Urinary bladder (tissue), 4 donors: ENCODE data around the gene IFIT1. TPM values are rescaled to one million over a fixed set of nuclear protein-coding genes. Genes with fewer than 3 reads are reported as not detected.
A peak's percentile ranks its signal among the peaks of the same experiment; 100 is the strongest.
"Not testable (repeated sequence)": the region's sequence is repeated elsewhere in the genome, so short reads cannot be mapped to it uniquely, and the experiment has no call there.

Source experiments
- DNase-seq: peaks from one replicate; pipeline ENCODE4 v3.0.0-alpha.2; 2015; ENCODE audit errors: extremely low spot score
- H3K27ac ChIP-seq: one replicate; pipeline ENCODE4 v1.5.1; 2013; ENCODE audit warnings: low read depth, mild to moderate bottlenecking, moderate library complexity
- H3K36me3 ChIP-seq: one replicate; pipeline ENCODE4 v1.6.1; 2013; ENCODE audit warnings: mild to moderate bottlenecking, moderate library complexity; ENCODE audit not compliant: insufficient read depth
- H3K4me1 ChIP-seq: one replicate; pipeline ENCODE4 v1.6.1; 2013; ENCODE audit warnings: mild to moderate bottlenecking, moderate library complexity; ENCODE audit not compliant: insufficient read depth
- H3K4me3 ChIP-seq: one replicate; pipeline ENCODE4 v1.5.1; 2013; ENCODE audit warnings: low read depth, low read length
- WGBS: extraction: QIAGEN DNeasy Blood & Tissue Kit; methylation state at CpG from one replicate; pipeline ENCODE4 v1.1.7; 2013; 5-methylcytosine and 5-hydroxymethylcytosine counted together
- polyA plus RNA-seq: library from polyadenylated mRNA; stranded (reverse); fragments of 200-250 nt; gene quantifications from one replicate; pipeline ENCODE4 v1.2.3, GENCODE V29; 2013
- total RNA-seq: library from RNA; depleted of rRNA; stranded (reverse); fragments of >200 nt; gene quantifications from one replicate; pipeline ENCODE4 v1.2.3, GENCODE V29; 2014
- donor health status: healthy with polysubstance abuse.
- donor health status: healthy.

The IFIT1 gene
- total RNA-seq (40.8 TPM), polyA plus RNA-seq (14.1 TPM)

- H3K4me1 ChIP-seq = no peaks in the 10 kb centered on the region
- 4% methylated on average over 8 of the region's 8 CpGs for WGBS
These were observed at the start of gene IFIT1 for GRCh38 chr10:89391907-89392756. TSS of gene IFIT1 (plus strand) at chr10:89392623. CDS start at chr10:89392713, 90 bp downstream.

GRCh38 chr10:89343089-89343767 lies 49.2 kb upstream of the IFIT1 start:
- 88% methylated on average over 5 of the region's 5 CpGs for WGBS
- no peak for DNase-seq
- H3K4me3 ChIP-seq = no peak overlapping the region
- no peak overlapping the region for H3K27ac ChIP-seq
- no peaks in the 10 kb centered on the region for H3K36me3 ChIP-seq
- no peaks in the 10 kb centered on the region for H3K4me1 ChIP-seq

More at GRCh38 chr10:89391907-89392756, at the start of gene IFIT1:
- H3K36me3 ChIP-seq = no peaks in the 10 kb centered on the region
- DNase-seq = peak; percentile 80
- H3K4me3 ChIP-seq = peak within 1 kb of the TSS; percentile 55
- peak within 1 kb of the TSS; percentile 23 for H3K27ac ChIP-seq

GRCh38 chr10:89344156-89344555 lies 48.3 kb upstream of the IFIT1 start:
- no peaks in the 10 kb centered on the region for H3K36me3 ChIP-seq
- no peak overlapping the region for H3K4me3 ChIP-seq
- no peaks in the 10 kb centered on the region for H3K4me1 ChIP-seq
- H3K27ac ChIP-seq = no peak overlapping the region
- DNase-seq = no peak
- WGBS = 77% methylated on average over 2 of the region's 2 CpGs

GRCh38 chr10:89345367-89346000 lies 46.9 kb upstream of the IFIT1 start:
- WGBS = 95% methylated on average over 4 of the region's 4 CpGs
- Histone ChIP-seq H3K27ac (no peak overlapping the region), H3K4me3 (no peak overlapping the region), H3K36me3 (no peaks in the 10 kb centered on the region), H3K4me1 (no peaks in the 10 kb centered on the region)
- DNase-seq = no peak

GRCh38 chr10:89346405-89347254 lies 45.8 kb upstream of the IFIT1 start:
- WGBS = 60% methylated on average over 4 of the region's 4 CpGs
- Histone ChIP-seq H3K4me3 (no peak overlapping the region), H3K4me1 (no peaks in the 10 kb centered on the region), H3K27ac (no peak overlapping the region), H3K36me3 (no peaks in the 10 kb centered on the region)
- DNase-seq = no peak

GRCh38 chr10:89347701-89348457 lies 44.5 kb upstream of the IFIT1 start:
- no peak for DNase-seq
- H3K27ac ChIP-seq = no peak overlapping the region
- no peaks in the 10 kb centered on the region for H3K4me1 ChIP-seq
- WGBS = 79% methylated on average over 7 of the region's 7 CpGs
- no peak overlapping the region for H3K4me3 ChIP-seq
- no peaks in the 10 kb centered on the region for H3K36me3 ChIP-seq

GRCh38 chr10:89348481-89348880 lies 43.9 kb upstream of the IFIT1 start:
- 79% methylated on average over 5 of the region's 5 CpGs for WGBS
- H3K36me3 ChIP-seq = no peaks in the 10 kb centered on the region
- no peak overlapping the region for H3K4me3 ChIP-seq
- no peaks in the 10 kb centered on the region for H3K4me1 ChIP-seq
- H3K27ac ChIP-seq = no peak overlapping the region
- no peak for DNase-seq

GRCh38 chr10:89348975-89349374 lies 43.4 kb upstream of the IFIT1 start:
- Histone ChIP-seq H3K4me1 (no peaks in the 10 kb centered on the region), H3K4me3 (no peak overlapping the region), H3K36me3 (no peaks in the 10 kb centered on the region), H3K27ac (no peak overlapping the region)
- DNase-seq = no peak
- WGBS = 68% methylated on average over 2 of the region's 2 CpGs

- peak overlapping the region; percentile 57 for H3K27ac ChIP-seq
- H3K4me3 ChIP-seq, DNase-seq, H3K4me1 ChIP-seq, H3K36me3 ChIP-seq: not testable (repeated sequence)
- 9% methylated on average over 7 of the region's 7 CpGs for WGBS
These were observed 41.6 kb upstream of the IFIT1 start for GRCh38 chr10:89350631-89351315.

- 20% methylated on average over 1 of the region's 1 CpG for WGBS
- no peaks in the 10 kb centered on the region for H3K36me3 ChIP-seq
- H3K4me1 ChIP-seq = no peaks in the 10 kb centered on the region
- H3K27ac ChIP-seq = peak overlapping the region; percentile 77
- no peak overlapping the region for H3K4me3 ChIP-seq
- DNase-seq = no peak
These were observed 41.0 kb upstream of the IFIT1 start for GRCh38 chr10:89351412-89351779.

GRCh38 chr10:89351780-89352597 lies 40.4 kb upstream of the IFIT1 start:
- Histone ChIP-seq H3K27ac (peak overlapping the region; percentile 77), H3K36me3 (no peaks in the 10 kb centered on the region), H3K4me1 (no peaks in the 10 kb centered on the region), H3K4me3 (no peak overlapping the region)
- DNase-seq = no peak
- WGBS = 36% methylated on average over 12 of the region's 12 CpGs
